Fibroblast of lung (primary cell): ENCODE results near the gene GLIS1.

Experiments
- EZH2 ChIP-seq: IDR thresholded peaks from 2 replicates; pipeline ENCODE4 v1.5.1; 2012; ENCODE audit warnings: low read length, control low read depth, mild to moderate bottlenecking; ENCODE audit errors: missing control alignments
- TF ChIP-seq, protein P1 (sequence below), 2 donors: IDR thresholded peaks in 1 of 2; conservative IDR thresholded peaks in 1 of 2; 1 replicate in 1 of 2; 2 replicates in 1 of 2; pipeline ENCODE4 v1.5.1; 2011 to 2012; ENCODE audit warnings: low read length in 2 of 2, control low read depth in 1 of 2, inconsistent platforms in 1 of 2, low read depth in 1 of 2, mild to moderate bottlenecking in 1 of 2

DNA sequence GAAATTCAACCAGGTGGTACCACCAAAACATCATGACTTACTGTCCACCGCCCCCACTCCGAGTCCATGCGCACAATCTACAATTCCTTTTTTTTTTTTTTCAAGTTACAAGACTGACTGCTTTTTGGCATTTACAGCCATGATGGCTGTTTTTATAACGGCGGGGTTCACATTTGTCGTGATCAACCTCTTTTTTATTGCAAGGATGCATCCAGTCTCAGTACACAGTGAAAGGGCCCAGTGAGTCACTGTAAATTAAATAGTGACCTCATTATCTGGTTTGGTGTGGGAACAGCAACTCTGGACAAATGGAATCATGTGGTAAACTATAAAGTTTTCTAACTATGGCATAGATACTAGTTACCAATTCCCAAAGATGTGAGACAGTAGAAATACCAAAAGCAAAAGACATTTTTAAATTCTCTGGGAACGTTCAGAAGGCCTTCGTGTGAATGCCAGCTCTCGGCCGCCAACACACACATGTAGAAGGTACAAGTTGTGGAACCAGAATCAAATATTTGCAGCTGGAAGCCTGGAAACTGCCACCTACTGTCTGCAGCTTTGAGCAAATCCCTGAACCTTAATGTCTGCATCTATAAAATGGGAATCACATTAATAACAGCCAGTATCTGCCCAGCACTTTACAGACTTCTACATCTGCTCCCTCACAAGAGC is 4.9 kb downstream of the GLIS1 start:
- TF ChIP-seq, protein P1, sequence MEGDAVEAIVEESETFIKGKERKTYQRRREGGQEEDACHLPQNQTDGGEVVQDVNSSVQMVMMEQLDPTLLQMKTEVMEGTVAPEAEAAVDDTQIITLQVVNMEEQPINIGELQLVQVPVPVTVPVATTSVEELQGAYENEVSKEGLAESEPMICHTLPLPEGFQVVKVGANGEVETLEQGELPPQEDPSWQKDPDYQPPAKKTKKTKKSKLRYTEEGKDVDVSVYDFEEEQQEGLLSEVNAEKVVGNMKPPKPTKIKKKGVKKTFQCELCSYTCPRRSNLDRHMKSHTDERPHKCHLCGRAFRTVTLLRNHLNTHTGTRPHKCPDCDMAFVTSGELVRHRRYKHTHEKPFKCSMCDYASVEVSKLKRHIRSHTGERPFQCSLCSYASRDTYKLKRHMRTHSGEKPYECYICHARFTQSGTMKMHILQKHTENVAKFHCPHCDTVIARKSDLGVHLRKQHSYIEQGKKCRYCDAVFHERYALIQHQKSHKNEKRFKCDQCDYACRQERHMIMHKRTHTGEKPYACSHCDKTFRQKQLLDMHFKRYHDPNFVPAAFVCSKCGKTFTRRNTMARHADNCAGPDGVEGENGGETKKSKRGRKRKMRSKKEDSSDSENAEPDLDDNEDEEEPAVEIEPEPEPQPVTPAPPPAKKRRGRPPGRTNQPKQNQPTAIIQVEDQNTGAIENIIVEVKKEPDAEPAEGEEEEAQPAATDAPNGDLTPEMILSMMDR (conservative IDR thresholded peaks at IDR 0.05 in 1 of 2, IDR thresholded peaks at IDR 0.05 in 1 of 2; ENCODE audit: low read depth in 1 of 2, low read length in 2 of 2) = no peak
- no peak for TF ChIP-seq EZH2
